Stimulated activated CD8-positive, alpha-beta memory T cell treated with anti-CD3 and anti-CD28 coated beads, Interleukin-15, amount 100 ng/mL, for 4 hours (primary cell): Measurements from ENCODE around the gene DHRSX.
"Not testable (repeated sequence)": the region's sequence is repeated elsewhere in the genome, so short reads cannot be mapped to it uniquely, and the experiment has no call there.

Experiments
- DNase-seq, 2 donors: peaks; one replicate each; pipeline ENCODE4 v3.0.0-alpha.2; 2020; ENCODE audit warnings: low read depth in 2 of 2

Gene DHRSX

DNA sequence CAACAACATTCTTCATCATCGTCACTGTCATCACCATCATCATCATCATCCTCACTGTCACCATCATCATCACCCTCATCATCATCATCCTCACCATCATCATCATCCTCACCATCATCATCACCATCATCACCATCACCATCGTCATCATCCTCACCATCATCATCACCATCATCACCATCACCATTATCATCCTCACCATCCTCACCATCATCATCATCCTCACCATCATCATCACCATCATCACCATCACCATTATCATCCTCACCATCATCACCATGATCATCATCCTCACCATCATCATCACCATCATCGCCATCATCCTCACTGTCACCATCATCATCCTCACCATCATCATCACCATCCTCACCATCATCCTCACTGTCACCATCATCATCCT is 18.9 kb upstream of the DHRSX start:
- not testable (repeated sequence) for DNase-seq

DNA sequence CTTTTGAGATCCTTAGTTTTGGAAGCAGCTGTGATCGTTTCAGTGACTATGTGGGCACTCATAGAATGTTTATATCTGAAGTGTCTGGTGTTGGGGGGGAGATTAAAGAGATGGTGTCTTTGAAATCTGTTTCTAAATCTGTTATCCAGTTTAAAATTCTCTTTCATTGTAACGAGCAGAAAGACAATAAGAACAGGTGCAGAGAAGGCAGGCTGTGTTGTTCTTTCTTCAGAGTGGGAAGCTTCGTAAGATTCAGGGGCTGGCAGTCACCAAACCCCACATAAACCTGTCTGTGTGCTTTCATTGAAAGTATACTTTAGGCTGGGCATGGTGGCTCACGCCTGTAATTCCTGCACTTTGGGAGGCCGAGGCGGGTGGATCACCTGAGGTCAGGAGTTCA is 16.3 kb upstream of the DHRSX start:
- no peak for DNase-seq

DNA sequence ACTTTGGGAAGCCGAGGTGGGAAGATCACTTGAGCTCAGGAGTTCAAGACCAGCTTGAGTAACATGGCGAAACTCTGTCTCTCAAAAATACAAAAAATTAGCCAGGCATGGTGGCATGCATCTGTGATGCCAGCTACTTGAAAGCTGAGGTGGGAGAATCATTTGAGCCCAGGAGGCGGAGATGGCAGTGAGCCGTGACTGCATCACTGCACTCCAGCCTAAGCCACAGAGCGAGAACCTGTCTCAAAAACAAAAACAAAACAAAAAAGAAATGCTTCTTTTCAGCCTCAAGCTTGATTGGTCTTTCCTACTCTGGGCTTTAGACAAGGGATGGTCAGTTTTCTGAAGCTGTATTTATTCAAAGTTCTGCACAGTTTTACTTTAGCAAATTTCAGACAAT is 15.8 kb upstream of the DHRSX start:
- DNase-seq = no peak

DNA sequence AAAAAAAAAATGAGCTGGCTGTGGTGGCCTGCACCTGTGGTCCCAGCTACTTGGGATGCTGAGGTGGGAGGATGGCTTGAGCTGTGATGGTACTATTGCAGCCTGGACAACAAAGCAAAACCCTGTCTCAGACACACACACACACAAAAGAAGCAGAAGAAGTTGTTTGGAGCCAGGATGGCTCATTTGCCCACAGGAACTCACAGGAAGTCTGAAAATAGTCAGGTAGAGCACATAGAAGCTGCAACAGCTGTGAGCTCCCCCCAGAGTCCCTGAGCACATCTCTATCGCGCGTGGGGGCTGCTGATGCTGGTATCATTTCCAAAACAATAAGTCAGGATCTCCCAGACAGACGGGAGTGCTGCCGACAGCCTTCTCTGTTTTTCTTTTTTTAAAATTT is 13.4 kb upstream of the DHRSX start:
- no peak for DNase-seq

DNA sequence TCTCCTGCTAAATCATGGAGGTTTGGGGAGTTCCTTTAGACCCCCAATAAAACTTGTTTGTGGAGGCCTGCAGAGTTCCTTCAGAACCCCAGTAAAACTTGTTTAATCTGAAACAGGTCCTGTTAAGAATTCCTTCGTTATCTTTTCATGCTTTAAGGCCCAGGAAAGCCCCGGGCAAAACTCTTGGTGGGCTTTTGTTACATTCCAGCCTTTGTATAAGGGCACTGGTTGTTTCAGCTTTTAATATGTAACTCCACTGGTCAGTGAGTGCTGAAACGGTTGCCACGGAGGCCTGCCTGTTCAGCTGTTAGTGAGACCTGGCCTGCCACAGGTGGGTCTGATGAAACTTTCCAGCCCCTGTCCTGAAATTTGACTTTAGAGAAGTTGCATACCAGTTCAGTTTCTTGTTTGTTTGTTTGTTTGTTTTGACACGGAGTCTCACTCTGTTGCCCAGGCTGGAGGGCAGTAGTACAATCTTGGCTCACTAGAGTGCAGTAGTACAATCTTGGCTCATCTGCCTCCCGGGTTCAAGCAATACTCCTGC is 12.4 kb upstream of the DHRSX start:
- no peak for DNase-seq

DNA sequence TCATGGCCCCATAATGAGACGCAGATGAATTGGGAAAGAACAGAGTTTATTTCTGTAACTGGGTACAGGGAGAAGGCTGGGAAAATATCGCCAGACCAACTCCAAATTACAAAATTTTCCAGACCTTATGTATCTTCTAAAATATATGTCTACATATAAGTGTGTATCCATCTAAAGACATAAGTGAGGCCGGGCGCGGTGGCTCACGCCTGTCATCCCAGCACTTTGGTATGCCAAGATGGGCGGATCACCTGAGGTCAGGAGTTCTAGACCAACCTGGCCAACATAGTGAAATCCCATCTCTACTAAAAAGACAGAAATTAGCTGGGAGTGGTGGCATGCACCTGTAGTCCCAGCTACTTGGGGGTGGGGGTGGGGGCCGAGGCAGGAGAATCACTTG is 11.7 kb upstream of the DHRSX start:
- no peak for DNase-seq

DNA sequence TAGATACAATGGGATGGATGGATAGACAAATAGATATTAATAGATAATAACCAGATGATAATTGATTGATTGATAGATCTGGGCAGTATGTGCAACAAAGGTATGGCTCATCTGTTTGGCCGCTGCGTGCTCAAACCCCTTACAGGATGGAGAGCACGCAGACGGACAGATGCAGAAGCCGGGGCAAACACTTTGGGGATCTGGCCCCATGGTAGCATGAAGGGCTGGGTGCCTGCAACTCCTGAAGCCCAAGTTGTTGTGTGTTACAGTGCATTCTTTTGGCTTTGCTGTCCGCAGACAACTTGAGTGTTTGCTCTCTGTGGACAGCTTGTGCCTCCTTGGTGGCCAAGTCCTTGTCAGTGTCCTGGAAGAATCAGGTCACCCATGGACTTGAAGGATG is 10.6 kb upstream of the DHRSX start:
- DNase-seq = no peak

DNA sequence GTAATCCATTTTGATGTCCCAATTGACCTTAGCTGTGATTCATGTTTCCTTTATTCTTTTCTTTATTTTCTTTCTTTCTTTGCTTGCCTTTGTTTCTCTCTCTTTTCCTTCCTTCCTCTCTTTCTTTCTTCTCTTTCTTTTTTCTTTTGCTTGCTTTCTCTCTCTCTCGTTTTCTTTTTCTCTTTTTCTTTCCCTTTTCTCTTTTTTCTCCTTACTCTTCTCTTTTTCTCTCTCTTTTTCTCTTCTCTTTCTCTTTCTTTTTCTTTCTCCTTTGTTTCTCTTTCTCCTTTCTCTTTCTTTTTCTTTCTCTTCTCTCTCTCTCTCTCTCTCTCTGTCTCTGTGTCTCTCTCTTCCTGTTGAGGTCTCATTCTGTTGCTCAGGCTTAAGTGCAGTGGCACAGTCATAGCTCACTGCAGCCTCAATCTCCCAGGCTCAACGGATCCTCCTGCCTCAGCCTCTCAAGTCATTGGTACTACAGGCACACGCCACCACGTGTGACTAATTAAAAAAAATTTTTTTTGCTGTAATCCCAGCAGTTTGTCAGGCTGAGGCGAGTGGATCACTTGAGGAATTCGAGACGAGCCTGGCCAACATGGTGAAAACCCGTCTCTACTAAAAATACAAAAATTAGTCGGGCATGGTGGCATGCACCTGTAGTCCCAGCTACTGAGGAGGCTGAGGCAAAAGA is 8.0 kb upstream of the DHRSX start:
- DNase-seq = no peak

DNA sequence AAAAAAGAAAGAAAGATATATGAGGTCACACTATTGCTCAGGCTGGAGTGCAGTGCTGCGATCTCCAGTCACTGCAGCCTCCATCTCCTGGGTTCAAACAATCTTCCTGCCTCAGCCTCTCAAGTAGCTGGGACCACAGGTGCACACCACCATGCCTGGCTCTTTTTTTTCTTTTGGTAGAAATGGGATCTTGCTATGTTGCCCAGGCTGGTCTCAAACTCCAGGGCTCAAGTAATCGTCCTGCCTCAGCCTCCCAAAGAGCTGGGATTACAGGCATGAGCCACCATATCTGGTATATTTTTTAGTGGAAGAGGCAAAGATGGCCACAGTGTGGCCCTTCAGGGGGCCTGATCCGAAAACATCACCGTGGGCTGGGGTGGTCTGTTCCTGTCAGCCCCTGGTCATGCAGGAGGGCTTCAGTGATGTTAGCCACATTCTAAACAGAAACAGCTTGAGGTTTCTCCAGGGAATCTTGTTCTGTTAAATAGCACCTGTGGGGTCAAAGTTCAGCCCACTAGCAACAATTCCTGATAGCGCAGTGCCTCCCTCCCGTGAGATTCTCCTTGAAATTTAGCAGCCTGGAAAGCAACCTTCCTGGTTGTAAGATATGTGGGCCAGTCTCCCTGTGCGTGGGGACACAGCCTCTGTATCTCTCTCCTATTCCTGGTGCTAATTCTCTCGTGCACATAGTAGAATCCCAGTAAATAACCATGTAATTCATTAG is 7.3 kb upstream of the DHRSX start:
- no peak for DNase-seq

DNA sequence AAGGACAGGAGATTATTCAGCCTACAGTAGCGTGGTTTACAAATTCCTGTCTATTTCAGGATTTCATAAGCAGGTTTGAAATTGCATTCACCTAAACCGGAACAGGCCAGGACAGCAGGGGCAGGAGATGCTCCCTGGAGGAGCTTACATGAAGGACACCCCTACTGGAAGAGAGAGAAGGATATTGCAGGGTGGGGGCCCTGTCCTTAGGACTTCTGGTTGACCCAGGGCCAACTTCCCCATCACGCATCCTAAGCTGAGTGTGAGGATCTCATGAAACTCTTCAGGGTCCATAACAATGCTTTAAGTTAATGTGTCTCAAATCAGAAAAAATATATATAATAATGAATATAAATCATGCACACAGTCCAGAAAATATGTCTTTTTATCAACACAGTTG is 6.4 kb upstream of the DHRSX start:
- no peak for DNase-seq

DNA sequence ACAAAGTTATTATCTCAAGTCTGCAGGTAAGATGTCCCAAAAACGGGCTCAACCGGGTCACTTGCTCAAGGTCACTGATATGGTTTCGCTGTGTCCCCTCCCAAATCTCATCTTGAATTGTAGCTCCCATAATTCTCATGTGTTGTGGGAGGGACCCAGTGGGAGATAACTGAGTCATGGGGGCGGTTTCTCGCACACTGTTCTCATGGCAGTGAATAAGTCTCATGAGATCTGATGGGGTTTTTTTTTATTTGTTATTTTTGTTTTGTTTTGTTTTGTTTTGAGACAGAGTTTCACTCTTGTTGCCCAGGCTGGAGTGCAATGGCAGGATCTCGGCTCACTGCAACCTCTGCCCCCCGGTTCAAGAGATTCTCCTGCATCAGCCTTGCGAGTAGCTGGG is 4.6 kb upstream of the DHRSX start:
- DNase-seq = not testable (repeated sequence)

DNA sequence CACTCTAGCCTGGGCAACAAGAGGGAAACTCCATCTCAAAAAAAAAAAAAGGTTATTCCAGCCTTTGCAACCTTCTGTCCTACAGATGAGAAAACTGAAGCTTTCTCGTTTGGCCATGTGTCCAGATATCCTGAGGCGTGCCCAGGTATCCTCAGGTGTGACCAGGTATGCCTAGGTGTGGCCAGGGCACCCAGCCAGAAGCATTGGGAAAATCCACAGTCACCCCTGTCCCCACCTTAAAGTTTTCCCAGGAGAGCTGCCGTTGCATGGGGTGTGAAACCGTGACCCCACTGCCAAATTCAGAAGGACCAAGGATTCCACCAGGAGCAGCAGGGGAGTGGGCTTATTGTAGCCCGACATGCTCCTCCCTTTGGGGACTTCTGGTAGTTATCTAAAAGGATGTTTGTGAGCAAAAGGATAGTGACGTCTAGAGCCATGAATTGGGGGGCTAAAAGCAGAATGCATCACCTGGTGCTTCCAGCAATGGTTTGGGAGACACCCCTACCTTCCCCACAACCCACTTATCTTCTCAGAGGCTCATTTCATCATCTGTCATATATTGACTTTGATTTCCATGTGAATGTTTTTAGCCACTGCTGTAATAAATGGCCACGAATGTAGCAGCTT is 4.0 kb upstream of the DHRSX start:
- DNase-seq = no peak

DNA sequence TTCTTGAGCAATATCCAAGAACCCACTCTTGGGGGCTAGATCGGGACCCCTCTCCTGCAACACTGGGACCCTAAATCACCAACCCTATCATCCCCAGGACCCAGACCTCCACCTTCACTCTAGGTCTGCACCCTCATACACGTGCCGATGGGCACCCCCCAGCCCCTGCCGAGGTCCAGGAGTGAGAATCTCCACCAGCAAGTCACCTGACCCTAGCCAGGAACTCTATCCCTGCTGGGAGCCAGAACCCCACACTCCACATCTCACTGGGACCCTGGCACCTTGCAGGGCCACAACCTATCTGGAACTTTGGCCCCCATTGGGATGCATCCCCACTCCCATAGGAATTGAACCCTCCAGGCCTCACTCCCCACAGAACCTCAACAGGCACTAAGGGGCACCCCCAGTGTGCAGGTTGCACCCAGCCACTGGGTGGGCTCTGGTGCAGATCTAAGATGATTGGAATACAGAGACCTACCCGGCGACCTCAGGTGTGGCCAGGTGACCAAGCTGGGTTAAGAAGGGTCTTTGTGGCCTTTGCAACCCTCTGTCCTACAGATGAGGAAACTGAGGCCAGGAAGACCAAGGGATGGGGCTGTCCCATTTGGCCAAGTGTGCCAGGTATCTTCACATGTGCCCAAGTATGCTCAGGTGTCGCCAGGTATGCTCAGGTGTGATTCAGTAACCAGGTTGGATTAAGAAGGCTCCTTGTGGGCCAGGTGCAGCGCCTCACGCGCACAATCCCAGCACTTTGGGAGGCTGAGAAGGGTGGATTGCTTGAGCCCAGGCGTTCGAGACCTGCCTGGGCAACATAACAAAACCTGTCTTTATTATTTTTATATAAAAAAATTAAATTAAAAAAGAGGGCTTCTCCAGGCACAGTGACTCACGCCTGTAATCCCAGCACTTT is 3.1 kb upstream of the DHRSX start:
- DNase-seq = no peak

DNA sequence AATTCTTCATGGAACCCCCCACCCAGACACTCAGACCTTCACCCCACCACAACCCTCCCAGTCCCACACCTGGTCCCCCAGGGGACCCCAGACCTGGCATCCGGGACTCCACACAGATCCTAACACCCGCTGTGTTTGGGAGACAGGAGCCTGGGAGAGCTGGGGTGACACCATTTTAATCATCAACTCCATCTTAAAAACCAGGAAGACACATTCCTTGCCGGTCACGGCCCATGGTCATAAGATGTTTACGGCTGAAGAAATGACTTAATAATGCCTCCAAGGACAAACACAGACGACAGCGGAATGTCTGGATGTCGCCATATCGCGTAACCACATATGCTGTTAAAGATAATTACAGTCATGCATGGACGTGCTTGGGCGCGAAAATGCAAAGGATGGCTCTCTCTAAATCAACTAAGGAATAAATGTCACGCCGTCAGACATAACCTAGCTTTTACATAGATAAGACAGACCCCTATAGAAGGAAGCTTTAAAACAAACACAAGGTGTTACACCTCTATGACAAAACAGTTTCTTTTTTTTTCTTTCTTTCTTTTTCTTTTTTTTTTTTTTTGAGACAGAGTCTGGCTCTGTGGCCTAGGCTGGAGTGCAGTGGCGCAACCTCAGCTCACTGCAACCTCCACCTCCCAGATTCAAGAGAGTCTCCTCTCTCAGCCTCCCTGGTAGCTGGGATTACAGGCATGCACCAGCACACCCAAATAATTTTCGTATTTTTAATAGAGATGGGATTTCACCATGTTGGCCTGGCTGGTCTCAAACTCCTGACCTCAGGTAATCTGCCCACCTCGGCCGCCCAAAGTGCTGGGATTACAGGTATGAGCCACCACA is 2.1 kb upstream of the DHRSX start:
- DNase-seq = no peak

DNA sequence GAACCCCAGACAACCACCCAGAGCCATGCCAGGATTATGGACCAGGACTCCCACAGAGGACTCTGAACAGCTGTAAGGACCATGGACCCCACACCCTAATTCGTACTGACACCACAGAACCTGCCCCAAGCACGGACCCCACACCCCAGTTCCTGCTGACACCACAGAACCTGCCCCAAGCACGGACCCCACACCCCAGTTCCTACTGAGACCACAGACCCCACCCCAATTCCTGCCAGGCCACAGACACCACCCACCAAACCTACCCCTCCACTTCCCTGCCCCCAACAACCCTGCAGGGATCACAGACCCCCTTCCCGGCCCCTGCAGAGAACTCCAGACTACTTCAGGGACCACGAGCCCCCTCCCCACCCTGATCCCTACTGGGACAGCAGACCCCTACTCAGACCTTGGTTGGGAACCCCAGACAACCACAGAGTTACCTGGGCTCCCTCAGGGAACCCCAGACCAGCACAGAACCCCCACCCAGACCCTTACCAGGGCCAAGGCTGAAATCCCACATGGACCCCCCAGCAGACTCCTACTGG is 1.4 kb upstream of the DHRSX start:
- DNase-seq = no peak

DNA sequence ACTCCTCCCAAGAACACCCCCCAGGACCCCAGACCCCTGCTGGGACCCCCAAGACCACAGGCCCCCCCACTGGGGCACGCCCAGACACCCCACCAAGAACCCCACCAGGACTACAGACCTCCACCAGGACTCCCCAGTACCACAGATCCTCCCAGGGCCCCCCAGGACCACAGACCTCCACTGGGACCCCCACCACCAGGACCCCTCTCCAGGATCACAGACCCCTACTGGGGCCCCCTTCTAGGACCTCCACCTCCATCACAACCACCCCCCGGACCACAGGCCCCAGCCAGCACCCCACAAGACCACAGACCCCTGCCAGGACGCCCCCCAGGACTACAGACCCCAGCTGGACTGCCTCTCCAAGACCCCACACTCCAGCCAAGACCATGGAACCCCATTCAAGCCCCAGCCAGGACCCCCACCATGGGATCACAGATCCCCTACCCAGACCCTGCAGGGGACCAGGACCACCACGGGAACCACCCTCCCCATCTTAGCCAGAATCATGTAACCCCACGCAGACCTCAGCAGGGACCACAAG is 855 bp upstream of the DHRSX start:
- no peak for DNase-seq

DNA sequence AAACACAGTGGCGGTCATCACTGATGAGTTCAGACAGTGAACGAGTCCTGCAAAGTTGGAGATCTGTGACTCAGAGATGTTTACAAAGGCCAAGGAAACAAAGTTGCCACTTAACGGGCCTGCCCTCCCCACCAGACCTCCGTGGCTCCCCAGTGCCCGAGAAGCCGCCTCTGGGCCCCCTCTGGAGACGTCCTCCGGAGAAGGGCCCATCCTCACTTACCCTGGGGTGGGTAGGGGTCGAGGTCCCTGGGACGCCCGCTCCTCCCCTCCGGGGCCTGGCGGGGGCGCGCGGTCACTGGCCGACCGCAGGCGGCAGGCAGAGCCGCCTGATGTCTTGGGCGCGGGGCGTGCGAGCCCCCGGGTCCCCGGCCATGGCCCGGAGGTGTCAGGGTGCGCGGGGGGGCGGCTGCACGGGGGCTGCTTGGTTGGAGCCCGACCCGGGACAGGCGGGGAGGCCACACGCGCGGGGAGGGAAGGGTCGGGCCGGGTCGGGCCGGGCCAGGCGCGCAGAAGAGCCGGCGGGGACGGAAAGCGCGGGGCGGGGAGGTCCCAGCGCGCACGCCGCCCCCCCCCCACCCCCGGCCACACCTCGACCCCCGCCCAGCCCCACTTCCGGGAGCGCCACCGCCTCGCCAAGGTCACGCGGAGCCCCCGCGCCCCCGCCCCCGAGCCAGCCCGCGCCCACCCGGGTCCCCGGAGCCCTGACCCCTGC is 529 bp downstream of the DHRSX start:
- no peak for DNase-seq

DNA sequence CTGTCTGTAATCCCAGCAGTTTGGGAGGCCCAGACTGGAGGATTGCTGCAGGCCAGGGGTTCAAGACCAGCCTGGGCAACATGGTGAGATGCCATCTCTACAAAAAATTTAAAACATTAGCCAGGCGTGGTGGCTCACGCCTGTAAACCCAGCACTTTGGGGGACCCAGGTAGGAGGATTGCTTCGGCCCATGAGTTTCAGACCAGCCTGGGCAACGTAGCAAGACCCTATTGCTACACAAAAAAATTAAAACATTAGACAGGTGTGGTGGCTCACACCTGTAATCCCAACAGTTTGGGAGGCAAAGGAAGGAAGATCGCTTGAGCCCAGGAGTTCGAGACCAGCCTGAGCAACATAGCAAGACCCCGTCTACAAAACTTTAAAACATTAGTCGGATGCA is 1.3 kb downstream of the DHRSX start:
- DNase-seq = no peak

DNA sequence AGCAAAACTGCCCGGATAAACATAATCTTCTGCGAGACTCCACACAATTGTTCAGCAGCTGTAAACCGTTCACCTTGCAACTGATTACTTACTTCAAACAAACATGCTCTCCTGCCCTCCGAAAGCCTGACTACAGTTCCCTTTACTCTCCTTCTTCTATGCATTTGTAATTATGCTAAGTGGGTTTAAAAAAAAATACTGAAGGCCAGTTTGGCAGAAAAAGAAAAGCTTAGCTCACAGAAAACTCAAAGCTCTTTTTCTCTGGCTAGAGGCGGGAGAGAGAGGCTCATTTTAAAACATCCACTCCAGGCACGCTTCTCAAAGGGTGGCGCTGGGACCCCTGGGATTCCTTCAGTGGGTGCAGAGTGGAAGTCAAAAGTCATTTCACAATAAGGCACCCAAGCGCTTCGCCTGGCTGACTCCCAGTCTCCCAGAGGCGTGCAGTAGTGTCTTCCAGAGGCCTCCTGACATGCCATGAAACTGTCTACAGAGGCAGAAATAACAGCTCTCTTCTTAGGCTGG is 1.9 kb downstream of the DHRSX start:
- no peak for DNase-seq
